NOMO-1 (cell line): Measurements from ENCODE around the gene TRANK1.

Experiments
- DNase-seq, 2 experiments: peaks; one replicate each; lab custom pipeline; 2025; ENCODE audit not compliant: unreplicated experiment in 2 of 2; lab: John Stamatoyannopoulos, UW

Gene TRANK1

DNA sequence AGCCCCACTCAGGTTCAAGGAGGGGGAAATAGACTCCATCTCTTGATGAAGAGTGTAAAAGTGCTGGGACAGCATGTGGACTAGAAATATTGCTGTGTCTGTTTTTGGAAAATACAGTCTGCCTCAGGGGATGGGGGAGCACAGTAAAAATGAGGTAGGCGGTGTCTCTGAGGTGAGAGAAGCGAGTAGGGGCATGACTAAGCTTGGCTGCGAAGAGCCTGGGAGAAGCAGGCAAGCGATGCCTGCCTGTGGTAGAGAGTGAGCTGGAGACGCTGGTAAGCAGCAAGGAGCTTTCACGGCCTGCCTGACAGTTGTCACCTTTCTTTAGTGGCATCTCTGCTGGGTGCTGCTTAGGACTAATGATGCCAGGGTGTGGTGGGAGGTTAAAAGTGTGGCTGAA, 131.5 kb downstream of the TRANK1 start:
- DNase-seq, result no peak

DNA sequence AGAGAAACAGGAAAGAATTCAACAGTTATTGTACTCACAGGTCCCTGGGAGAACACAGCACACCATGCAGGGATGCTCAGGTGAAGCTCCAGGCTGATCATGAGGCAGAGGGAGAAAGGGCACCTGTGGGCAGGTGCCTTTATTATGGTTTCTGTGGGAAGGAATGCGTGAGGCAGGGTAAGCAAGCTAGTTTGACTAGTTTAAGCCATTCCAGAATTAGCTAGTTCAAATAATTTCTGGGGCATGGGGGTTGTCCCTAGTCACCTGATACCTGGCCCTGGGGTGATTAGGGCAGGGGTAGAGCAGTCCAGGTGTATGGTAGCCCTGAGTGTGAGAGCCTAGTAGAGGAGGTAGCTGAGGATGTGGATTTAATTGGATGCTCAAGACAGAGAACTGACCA, 132.6 kb downstream of the TRANK1 start:
- DNase-seq, result no peak

DNA sequence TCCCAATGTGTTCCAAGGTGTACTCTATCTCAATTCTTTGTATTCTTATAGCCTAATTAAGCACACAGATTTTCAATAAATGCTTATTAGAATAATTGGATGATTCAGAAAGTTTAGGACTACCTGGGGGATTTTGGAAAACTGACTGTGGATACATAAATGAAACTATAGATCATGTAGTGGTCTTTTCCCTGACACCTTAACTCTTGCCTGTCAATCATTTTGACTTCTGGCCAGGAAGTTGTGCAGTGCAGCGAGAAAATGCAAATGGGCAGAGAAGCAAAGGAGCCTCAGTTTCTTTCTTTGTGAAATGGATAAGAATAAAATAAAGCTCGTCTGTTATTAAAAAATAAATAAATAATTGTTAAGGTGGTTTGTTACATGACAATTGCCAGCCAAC, 133.1 kb downstream of the TRANK1 start:
- no peak for DNase-seq

DNA sequence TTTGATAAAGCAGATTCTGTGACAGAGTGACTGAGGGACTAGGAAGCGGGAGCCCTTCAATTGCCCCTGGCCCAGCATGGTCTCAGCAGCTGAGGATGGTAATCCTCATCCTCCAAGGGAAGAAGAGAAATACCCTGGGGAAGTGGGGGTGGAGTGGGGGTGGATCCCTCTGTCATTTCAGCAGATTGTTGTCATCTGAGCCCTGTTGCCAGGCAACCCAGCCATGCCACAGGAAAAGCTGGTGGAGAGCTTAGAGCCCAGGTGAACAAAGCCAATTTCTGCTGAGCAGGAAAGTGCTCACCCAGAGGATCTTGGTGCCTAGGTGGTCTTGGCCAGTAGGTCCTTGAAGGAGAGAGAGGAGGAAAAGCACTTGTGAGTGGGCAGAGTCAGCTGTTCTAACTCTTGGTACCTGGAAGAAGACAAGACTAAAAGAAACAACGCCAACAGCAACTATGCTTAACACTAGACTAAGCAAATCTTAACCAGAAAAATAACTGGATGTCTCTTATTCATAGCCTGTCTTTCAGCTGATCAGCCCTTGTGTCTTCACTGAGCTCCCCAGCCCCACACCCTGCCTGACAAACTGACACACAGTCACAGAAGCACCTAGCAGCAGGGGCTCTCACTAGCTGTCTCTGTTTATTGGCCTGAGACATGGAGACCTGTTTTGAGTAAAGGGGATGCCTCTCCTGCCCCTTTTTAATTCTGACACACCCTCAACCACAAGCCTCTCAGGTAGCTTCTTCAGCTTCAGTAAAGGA, 140.4 kb downstream of the TRANK1 start:
- no peak for DNase-seq

DNA sequence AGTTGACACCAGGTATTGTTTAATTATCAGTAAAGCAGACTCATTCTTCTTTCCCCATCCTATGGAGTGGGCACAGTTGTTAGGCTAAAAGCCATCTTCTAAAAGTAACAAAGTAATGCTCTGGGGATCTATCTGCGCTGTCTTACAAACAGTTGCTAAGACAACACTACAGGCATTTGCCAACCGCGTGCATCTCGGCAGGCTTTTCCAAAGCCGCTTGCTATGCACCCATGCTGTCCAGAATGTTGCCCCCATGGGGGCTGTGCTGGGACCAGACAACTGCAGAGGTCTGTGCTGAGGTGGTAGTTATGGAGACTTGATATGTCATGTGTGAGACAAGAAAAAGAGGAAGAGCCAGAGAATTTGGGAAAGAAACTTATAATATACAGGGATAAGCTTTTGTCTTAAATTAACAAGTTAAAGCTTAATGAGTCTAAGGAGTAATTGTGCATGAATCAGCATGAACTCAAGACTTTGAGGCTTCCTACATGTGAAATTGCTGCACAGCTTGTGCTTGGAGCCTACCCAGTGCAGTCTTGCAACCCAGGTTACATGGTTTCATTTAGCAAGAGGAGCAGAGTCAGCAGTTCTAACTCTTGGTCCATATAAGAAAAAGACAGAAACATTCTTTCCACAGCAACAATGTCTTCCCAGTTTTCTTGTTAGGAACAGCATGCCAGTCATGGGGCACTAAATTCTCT, 141.6 kb downstream of the TRANK1 start:
- no peak for DNase-seq

DNA sequence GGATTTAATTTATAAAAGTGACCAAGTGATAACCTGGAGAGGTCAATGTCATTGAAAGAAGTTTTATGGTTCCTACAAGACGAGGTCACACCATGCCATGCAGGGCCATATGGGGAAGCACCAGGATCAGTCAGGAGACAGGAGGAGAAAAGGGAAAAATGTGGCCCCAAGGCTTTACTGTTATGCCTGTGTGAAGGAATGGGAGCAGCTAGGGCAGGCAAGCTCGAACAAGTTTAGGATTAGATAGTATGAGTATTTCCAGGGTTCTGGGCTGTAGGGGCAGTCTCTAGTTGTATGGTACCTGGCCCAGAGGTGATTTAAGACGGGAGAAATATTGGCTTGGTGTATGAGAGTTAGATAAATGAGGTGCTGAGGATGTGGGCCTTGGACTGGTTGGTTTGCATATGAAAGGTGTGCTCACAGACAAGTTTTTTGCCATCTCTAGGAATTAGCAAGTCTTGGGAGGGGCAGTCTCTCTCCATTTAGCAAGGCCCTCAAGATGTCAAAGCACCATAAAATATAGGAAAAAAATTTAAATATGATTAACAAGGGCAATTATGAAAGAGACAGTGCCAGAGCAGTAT, 144.2 kb downstream of the TRANK1 start:
- DNase-seq, result no peak

DNA sequence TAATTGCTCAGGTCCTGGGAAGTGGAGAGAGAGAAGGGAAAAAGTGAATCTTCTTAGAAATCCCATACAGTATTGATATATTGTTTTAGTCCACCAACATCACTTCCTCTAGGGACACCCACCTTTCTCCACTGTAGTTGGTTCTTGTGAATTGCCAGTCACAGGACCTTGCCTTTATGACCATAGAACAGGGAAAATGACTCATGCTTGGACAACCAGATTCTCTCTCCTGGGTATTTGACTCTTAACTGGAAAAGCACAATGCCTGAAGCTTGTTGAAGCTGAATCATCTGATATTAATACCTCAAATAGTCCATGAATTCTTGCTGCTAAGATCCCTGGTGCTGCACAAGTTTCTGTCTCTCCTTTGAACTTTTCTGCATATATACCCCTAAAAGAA, 148.0 kb downstream of the TRANK1 start:
- DNase-seq, result no peak

DNA sequence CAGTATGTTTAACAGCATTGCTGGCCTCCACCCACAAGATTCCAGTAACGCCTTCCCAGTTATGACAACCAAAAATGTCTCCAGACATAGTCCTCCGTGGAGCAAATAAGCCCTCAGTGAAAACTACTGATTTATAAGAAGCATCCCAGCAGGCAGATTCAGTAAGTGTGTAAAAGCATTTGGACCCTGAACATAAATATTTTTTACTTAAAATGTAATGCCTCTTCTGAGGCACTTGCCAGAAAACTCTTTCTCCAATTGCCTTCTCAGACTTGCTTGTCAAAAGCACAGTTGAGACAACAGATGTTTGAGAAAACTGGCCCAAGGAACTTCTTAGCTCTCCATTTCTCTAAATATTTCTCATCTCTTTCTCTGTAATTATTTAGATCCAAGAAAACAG, 148.7 kb downstream of the TRANK1 start:
- DNase-seq, result no peak

DNA sequence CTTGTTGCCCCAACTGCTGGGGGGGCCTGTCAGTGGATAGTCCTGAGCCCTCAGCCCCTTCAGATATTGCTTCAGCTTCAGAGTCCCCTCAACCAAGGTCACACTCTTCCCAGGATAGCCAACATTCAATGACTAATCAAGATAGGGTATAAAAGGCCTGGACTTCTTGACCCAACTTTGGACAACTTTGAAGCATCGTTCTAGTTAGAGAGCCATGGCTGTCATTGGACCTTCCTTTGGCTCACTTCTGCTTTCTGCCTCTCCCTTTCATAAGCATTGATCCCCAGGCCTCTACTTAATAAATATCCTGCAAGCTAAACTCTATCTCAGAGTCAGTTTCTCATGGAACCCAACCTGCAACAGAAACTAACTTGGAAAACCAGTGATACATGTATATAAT, 149.2 kb downstream of the TRANK1 start:
- DNase-seq, result no peak

DNA sequence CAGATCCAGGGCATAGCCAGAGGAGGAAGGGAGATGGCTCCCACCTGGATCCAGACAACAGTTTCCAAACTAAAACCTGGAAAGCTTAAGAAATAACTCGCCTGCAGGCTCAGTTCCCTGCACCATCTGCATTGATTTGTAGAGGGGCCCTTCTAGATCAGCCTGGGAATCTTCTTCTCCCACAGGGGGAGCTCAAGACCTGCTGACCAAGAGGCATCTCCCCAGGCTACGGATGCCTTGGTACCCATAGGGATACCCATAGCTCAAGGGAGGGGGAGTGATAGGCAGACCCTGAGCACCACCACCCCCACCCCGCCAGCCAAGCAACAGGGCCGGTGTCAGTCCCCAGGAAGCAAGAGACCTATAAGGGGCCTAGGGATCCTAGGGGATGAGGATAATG, 152.5 kb downstream of the TRANK1 start:
- no peak for DNase-seq

DNA sequence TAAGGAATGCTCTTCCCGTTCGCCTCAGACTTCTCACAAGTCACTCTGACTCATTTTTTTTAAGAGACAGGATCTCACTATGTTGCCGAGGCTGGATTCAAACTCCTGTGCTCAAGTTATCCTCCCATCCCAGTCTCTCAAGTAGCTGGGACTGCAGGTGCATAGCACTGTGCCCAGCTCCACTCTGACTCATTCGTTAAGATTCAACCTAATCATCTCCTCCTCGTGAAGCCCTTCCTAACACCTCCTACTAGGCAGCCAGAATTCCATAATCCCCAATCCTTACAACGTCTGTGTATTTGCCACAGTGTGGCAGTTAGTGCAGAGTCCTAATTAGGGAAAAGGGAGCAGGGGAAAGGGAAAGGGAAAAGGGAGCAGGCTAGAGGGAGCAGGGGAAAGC, 154.1 kb downstream of the TRANK1 start:
- no peak for DNase-seq

DNA sequence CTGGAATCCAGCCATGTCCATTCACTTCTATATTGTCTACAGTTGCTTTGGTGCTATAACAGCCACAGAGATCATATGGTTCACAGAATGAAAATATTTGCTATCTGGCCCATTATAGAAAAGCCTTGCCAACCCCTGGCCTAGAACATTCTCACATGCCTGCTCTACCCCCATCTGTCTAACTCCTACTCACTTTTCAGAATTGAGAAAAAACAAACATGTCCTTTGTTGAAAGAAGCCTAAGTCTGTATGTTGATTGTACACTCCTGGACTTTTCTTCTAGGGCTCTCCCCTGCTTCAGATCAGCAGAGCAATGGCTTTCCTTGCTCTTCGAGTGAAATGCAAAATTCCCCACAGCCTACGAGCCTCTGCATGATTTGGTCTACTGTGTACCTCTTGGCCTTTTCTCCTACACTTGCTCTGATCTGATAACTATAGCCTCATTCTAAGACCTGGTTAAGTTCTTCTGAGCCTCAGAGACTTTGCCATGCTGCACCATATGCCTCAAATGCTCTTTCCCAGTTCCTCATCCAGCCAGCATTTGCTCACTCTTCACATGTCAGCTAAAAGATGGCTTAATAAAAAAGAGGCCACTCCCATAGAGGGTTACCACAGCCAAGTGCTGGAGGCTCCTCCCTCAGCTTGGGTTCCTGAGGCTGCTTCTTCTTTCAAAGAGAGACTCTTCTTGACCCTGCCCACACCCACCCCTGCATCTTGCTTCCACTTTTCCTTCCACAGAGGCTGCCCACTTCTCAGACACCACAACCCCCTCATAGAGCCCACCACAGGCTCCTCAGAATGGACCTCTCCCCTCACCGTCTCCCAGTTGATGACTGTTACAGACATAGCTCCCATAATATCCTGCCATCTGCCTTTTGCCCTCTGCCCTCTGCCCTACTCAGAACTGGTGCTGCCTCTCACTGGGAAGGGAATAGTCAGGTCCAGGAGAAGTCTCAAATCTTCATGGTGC, 157.6 kb downstream of the TRANK1 start:
- peak; percentile 78 to 91 for DNase-seq

DNA sequence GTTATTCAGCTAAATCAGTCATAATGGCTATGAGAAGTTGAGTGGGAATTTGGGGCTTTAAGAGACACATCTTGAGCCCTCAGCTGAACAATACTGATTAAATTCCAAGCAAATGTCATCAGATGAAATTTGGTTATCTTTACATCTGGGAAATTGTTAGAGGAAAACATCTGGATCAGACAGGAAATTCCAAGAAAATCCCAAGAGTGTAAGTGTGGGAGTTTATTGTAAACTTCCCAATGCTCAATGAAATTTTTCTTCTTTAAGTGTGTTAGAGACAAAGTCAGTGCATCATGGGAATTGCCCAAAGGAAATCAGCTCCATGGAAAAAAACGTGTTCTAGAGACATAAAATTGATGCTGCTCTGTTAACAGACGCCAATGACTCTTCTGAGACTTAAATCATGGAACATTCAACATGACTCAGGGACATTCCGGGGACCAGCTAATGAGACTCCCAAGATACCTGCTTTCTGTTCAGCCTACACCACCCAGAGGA, 160.7 kb downstream of the TRANK1 start:
- no peak for DNase-seq

DNA sequence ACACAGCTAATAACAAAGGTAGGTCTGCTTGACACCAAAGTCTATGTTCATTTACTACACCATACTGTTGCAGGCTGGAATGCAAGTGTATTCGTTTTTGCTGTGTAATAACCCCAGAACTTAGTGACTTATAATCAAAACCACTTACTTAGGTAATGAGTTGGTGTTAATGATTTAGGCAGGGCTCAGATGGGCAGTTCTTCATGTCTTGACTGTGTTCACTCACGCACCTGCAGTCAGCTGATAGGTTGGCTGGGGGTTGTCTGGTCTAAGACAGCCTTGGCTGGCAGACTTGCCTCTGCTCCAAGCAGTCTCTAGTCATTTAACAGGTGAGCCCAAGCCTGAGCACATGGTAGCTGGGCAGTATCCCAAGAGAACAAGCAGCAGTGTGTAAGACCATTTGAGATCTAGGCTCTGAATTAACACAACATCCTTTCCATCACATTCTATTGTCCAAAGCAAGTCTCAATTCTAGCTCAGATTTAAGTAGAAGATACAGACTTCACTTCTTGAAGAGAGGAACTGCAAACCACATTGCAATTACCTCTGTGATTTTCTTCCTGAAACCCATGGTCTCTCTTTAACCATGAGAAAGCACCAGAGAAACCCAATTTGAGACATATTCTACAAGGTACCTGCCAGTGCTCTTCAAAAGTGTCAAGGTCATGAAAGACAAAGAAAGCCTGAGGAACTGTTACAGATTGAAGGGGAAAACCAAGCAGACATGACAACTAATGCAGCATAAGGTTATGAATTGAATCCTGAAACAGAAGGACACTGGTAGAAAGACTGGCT, 167.2 kb downstream of the TRANK1 start:
- DNase-seq, result peak in 1 of 2 experiments; percentile 42
